IMR-90 (cell line): ENCODE data around the gene CYTH4. TPM values are rescaled to one million over a fixed set of nuclear protein-coding genes. Genes with fewer than 3 reads are reported as not detected.

ENCODE experiments used
- ATAC-seq: fragments of 200-7000 bp; cut with Tn5 transposase; 2 replicates; pipeline ENCODE4 v1.9.1; 2020; ENCODE audit warnings: low read depth, mild to moderate bottlenecking, moderate library complexity
- BruUV-seq: library from RNA; stranded (reverse); fragments of 400-500 nt; replicated peaks from 2 replicates; lab custom pipeline; 2021; lab: Mats Ljungman, UMichigan
- CTCF ChIA-PET: fragments of 300-600 bp; formaldehyde crosslinking; extraction: SDS; loops from one replicate; lab custom pipeline; 2021; ENCODE audit warnings: antibody characterized with exemption; lab: Yijun Ruan, JAX
- POLR2A ChIA-PET: fragments of 300-600 bp; sonication (Branson Sonifier 250); formaldehyde crosslinking; loops from one replicate; lab custom pipeline; 2022; ENCODE audit warnings: antibody characterized with exemption; ENCODE audit not compliant: unreplicated experiment; lab: Charles Lee
- DNase-seq: peaks from one replicate; pipeline ENCODE4 v3.0.0; 2013
- H2AFZ ChIP-seq: replicated peaks from 2 replicates; pipeline ENCODE3; 2013; ENCODE audit warnings: low read length, mild to moderate bottlenecking; ENCODE audit not compliant: poor library complexity
- H2AK5ac ChIP-seq: 2 replicates; pipeline ENCODE4 v1.6.1; 2013; ENCODE audit warnings: low read depth, low read length, inconsistent platforms
- H2AK9ac ChIP-seq: replicated peaks from 2 replicates; pipeline ENCODE3; 2013; ENCODE audit warnings: mild to moderate bottlenecking, low read depth, low read length, moderate library complexity; ENCODE audit not compliant: poor library complexity
- H2BK120ac ChIP-seq: 2 replicates; pipeline ENCODE4 v1.6.1; 2013; ENCODE audit warnings: low read depth, low read length, inconsistent platforms
- H2BK15ac ChIP-seq: 3 replicates; pipeline ENCODE4 v1.6.1; 2013; ENCODE audit warnings: low read depth, low read length, inconsistent platforms
- H2BK20ac ChIP-seq: 2 replicates; pipeline ENCODE4 v1.6.1; 2013; ENCODE audit warnings: low read depth, mild to moderate bottlenecking, inconsistent platforms, low read length, moderate library complexity
- H2BK5ac ChIP-seq: 2 replicates; pipeline ENCODE4 v1.6.1; 2013; ENCODE audit warnings: mild to moderate bottlenecking, low read depth, low read length, inconsistent platforms; ENCODE audit not compliant: poor library complexity, severe bottlenecking
- H3K14ac ChIP-seq: replicated peaks from 2 replicates; pipeline ENCODE4 v1.6.1; 2013; ENCODE audit warnings: low read depth, low read length, inconsistent platforms
- H3K18ac ChIP-seq: 2 replicates; pipeline ENCODE4 v1.6.1; 2013; ENCODE audit warnings: low read depth, low read length, control low read depth
- H3K23ac ChIP-seq: 2 replicates; pipeline ENCODE4 v1.6.1; 2013; ENCODE audit warnings: low read depth, low read length, inconsistent platforms
- H3K27ac ChIP-seq: 2 replicates; pipeline ENCODE4 v1.5.1; 2013; ENCODE audit warnings: mild to moderate bottlenecking, control low read depth, low read length; ENCODE audit not compliant: insufficient read depth
- H3K27me3 ChIP-seq: 2 replicates; pipeline ENCODE4 v1.6.1; 2013; ENCODE audit warnings: low read length; ENCODE audit not compliant: control insufficient read depth, insufficient read depth
- H3K36me3 ChIP-seq: 2 replicates; pipeline ENCODE4 v1.6.1; 2013; ENCODE audit warnings: low read length, mixed read lengths; ENCODE audit not compliant: control insufficient read depth, insufficient read depth
- H3K4ac ChIP-seq: 2 replicates; pipeline ENCODE4 v1.6.1; 2013; ENCODE audit warnings: low read depth, low read length, inconsistent platforms
- H3K4me1 ChIP-seq: 2 replicates; pipeline ENCODE4 v1.6.1; 2013; ENCODE audit warnings: low read length, mixed read lengths; ENCODE audit not compliant: control insufficient read depth, insufficient read depth
- H3K4me2 ChIP-seq: 2 replicates; pipeline ENCODE4 v1.6.1; 2013; ENCODE audit warnings: low read depth, mild to moderate bottlenecking, control low read depth, low read length, moderate library complexity
- H3K4me3 ChIP-seq: 2 replicates; pipeline ENCODE4 v1.5.1; 2013; ENCODE audit warnings: low read depth, mild to moderate bottlenecking, control low read depth, low read length, moderate library complexity; ENCODE audit not compliant: insufficient read depth
- H3K56ac ChIP-seq: 2 replicates; pipeline ENCODE4 v1.6.1; 2013; ENCODE audit warnings: low read length, inconsistent platforms; ENCODE audit not compliant: insufficient read depth; ENCODE audit errors: extremely low read depth
- H3K79me1 ChIP-seq, 2 experiments: 2 replicates each; pipeline ENCODE4 v1.6.1; 2013; ENCODE audit warnings: low read length in 2 of 2, inconsistent platforms in 1 of 2, low read depth in 1 of 2
- H3K9ac ChIP-seq: 2 replicates; pipeline ENCODE4 v1.6.1; 2013; ENCODE audit warnings: low read depth, low read length, control low read depth
- H3K9me1 ChIP-seq: 2 replicates; pipeline ENCODE4 v1.6.1; 2013; ENCODE audit warnings: low read length, inconsistent platforms; ENCODE audit not compliant: insufficient read depth
- H3K9me3 ChIP-seq: 2 replicates; pipeline ENCODE4 v1.6.1; 2013; ENCODE audit warnings: low read length; ENCODE audit not compliant: control insufficient read depth, insufficient read depth
- H4K20me1 ChIP-seq: 2 replicates; pipeline ENCODE4 v1.6.1; 2013; ENCODE audit warnings: low read length, inconsistent platforms; ENCODE audit not compliant: insufficient read depth
- H4K5ac ChIP-seq: 2 replicates; pipeline ENCODE4 v1.6.1; 2013; ENCODE audit warnings: mild to moderate bottlenecking, low read depth, low read length, control low read depth
- H4K8ac ChIP-seq, 2 experiments: 2 replicates each; pipeline ENCODE4 v1.6.1; 2013; ENCODE audit warnings: low read depth in 2 of 2, low read length in 2 of 2, control low read depth in 1 of 2, inconsistent platforms in 1 of 2
- H4K91ac ChIP-seq: 2 replicates; pipeline ENCODE4 v1.6.1; 2013; ENCODE audit warnings: low read depth, low read length, inconsistent platforms; ENCODE audit not compliant: insufficient read depth
- BHLHE40 ChIP-seq: fragments of 150-350 bp; IDR thresholded peaks from 2 replicates; pipeline ENCODE4 v1.6.1; 2016; ENCODE audit warnings: mild to moderate bottlenecking, low read depth, low read length
- CHD1 ChIP-seq: IDR thresholded peaks from 2 replicates; pipeline ENCODE4 v1.6.1; 2012; ENCODE audit warnings: low read depth, low read length, improper control_type of control experiment
- CTCF ChIP-seq: conservative IDR thresholded peaks from 2 replicates; pipeline ENCODE4 v1.5.1; 2012; ENCODE audit warnings: mild to moderate bottlenecking, low read depth, low read length, improper control_type of control experiment
- MAFK ChIP-seq: IDR thresholded peaks from 2 replicates; pipeline ENCODE4 v1.6.1; 2012; ENCODE audit warnings: low read depth, low read length, improper control_type of control experiment
- MAZ ChIP-seq: IDR thresholded peaks from 2 replicates; pipeline ENCODE4 v1.6.1; 2012; ENCODE audit warnings: low read depth, mild to moderate bottlenecking, low read length, improper control_type of control experiment, moderate library complexity, borderline replicate concordance
- MXI1 ChIP-seq: IDR thresholded peaks from 2 replicates; pipeline ENCODE4 v1.6.1; 2012; ENCODE audit warnings: low read depth, mild to moderate bottlenecking, low read length, moderate library complexity, borderline replicate concordance
- POLR2A ChIP-seq: IDR thresholded peaks from 2 replicates; pipeline ENCODE4 v1.6.1; 2012; ENCODE audit warnings: mild to moderate bottlenecking, low read depth, low read length
- RAD21 ChIP-seq: IDR thresholded peaks from 2 replicates; pipeline ENCODE4 v1.6.1; 2012; ENCODE audit warnings: low read length, improper control_type of control experiment
- RCOR1 ChIP-seq: IDR thresholded peaks from 2 replicates; pipeline ENCODE4 v1.6.1; 2012; ENCODE audit warnings: mild to moderate bottlenecking, low read length, improper control_type of control experiment; ENCODE audit not compliant: insufficient replicate concordance
- SMC3 ChIP-seq: fragments of 150-350 bp; IDR thresholded peaks from 2 replicates; pipeline ENCODE4 v1.6.1; 2016; ENCODE audit warnings: low read depth, mild to moderate bottlenecking, antibody characterized with exemption, low read length, moderate library complexity
- USF2 ChIP-seq: fragments of 150-350 bp; IDR thresholded peaks from 2 replicates; pipeline ENCODE4 v1.6.1; 2017; ENCODE audit warnings: mild to moderate bottlenecking, antibody characterized with exemption, low read length, low read depth
- whole genome bisulfite sequencing, 2 experiments: methylation state at CpG; one replicate each; pipeline versions ENCODE4 v1.1.5 to v1.1.7; 2013; ENCODE audit warnings: missing lambda C conversion rate in 2 of 2; ENCODE audit not compliant: insufficient read length in 1 of 2; ENCODE audit errors: extremely low coverage in 2 of 2; 5-methylcytosine and 5-hydroxymethylcytosine counted together
- dilution Hi-C: fragments of 300-500 bp; cut with HindIII; formaldehyde crosslinking; loops from one replicate; pipeline ENCODE4 v1.14.3; 2018; ENCODE audit warnings: low sequenced_read_pairs; ENCODE audit not compliant: unreplicated experiment
- in situ Hi-C: fragments of 300-500 bp; cut with MboI; formaldehyde crosslinking; loops from 3 replicates; pipeline ENCODE4 v1.14.3; 2019; ENCODE audit warnings: low sequenced_read_pairs, inconsistent platforms, mixed read lengths
- intact Hi-C: fragments of 100-400 bp; cut with micrococcal nuclease; formaldehyde crosslinking; loops from 2 replicates; pipeline ENCODE4 v1.10.0; 2022
- polyA plus RNA-seq, 3 experiments: library from polyadenylated mRNA; depleted of rRNA; stranded (reverse); fragments of >200 nt; gene quantifications; 2 replicates each; pipeline ENCODE4 v1.2.3, GENCODE V29; 2012; ENCODE audit warnings: low replicate concordance in 1 of 3
- total RNA-seq: library from RNA; depleted of rRNA; stranded (reverse); fragments of >200 nt; gene quantifications from 2 replicates; pipeline ENCODE4 v1.2.3, GENCODE V29; 2012

The CYTH4 gene
- total and polyA plus RNA-seq, 2 of the 4 experiments (the other 2 are of a cell fraction) = 0.36 to 0.55 TPM

GRCh38 chr22:37352481-37352880, 70.2 kb downstream of the CYTH4 start:
- Histone ChIP-seq H3K4ac (no peak overlapping the region), H2BK15ac (no peak overlapping the region), H3K56ac (no peak overlapping the region), H3K27ac (no peak overlapping the region), H4K5ac (no peak overlapping the region), H2BK20ac (no peak overlapping the region), H3K4me1 (no peaks in the 10 kb centered on the region), H4K8ac (no peak overlapping the region), H4K91ac (no peak overlapping the region), H3K18ac (no peak overlapping the region), H3K9ac (no peak overlapping the region), H3K4me3 (no peak overlapping the region), H3K9me3 (no peaks in the 10 kb centered on the region), H3K23ac (no peak overlapping the region), H3K27me3 (peaks cover 13% of the 10 kb centered on the region), H2BK5ac (no peak overlapping the region), H3K36me3 (no peaks in the 10 kb centered on the region), H2AK5ac (no peak overlapping the region), H2AK9ac (no peak overlapping the region), H3K79me1 (no peaks in the 10 kb centered on the region), H3K9me1 (no peaks in the 10 kb centered on the region), H3K4me2 (no peak overlapping the region), H2AFZ (no peak overlapping the region), H3K14ac (no peak overlapping the region), H2BK120ac (no peak overlapping the region), H4K20me1 (no peaks in the 10 kb centered on the region)
- no peak for DNase-seq
- BruUV-seq = no TSS peak
- no peak for ATAC-seq
- no peak for TF ChIP-seq BHLHE40
- TF ChIP-seq MAFK = no peak
- no peak for TF ChIP-seq USF2
- TF ChIP-seq POLR2A = no peak
- TF ChIP-seq CHD1 = no peak
- TF ChIP-seq RCOR1 = no peak
- TF ChIP-seq CTCF = no peak
- no peak for TF ChIP-seq SMC3
- TF ChIP-seq MXI1 = no peak
- no peak for TF ChIP-seq MAZ
- TF ChIP-seq RAD21 = no peak
- ChIA-PET CTCF (no interaction called here), POLR2A (no interaction called here)
- dilution Hi-C loops (no loop called here), in situ Hi-C loops (no loop called here), intact Hi-C loops (no loop called here)
- WGBS, 2 experiments = no CpG with 5 or more reads among the region's 7 CpGs
